ENCODE measurements around the gene SSBP2.

DNA sequence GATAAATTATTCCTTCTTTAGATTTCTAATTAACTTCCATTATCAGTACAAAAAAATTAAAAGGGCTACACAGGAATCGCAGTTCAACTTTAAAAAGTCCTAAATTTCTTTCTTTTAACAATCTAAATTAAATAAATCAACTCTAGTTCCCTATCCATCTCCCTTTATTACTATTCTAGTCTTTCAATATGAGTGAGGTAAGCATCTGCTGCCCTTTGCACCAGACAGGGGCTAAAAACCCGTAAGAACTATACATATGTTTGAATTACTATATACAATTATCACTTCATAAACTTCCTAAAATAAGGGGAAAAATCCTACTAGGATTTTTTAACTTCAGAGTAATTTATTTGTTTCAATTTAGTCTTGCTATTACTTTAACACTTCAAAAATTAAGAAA, 145.6 kb downstream of the SSBP2 start:
- TF ChIP-seq, protein P1, sequence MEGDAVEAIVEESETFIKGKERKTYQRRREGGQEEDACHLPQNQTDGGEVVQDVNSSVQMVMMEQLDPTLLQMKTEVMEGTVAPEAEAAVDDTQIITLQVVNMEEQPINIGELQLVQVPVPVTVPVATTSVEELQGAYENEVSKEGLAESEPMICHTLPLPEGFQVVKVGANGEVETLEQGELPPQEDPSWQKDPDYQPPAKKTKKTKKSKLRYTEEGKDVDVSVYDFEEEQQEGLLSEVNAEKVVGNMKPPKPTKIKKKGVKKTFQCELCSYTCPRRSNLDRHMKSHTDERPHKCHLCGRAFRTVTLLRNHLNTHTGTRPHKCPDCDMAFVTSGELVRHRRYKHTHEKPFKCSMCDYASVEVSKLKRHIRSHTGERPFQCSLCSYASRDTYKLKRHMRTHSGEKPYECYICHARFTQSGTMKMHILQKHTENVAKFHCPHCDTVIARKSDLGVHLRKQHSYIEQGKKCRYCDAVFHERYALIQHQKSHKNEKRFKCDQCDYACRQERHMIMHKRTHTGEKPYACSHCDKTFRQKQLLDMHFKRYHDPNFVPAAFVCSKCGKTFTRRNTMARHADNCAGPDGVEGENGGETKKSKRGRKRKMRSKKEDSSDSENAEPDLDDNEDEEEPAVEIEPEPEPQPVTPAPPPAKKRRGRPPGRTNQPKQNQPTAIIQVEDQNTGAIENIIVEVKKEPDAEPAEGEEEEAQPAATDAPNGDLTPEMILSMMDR (IDR thresholded peaks at IDR 0.05) = no peak
- no peak for TF ChIP-seq POLR2A (IDR thresholded peaks at IDR 0.05)
